HCT116 (cell line): ENCODE measurements around the gene GABPB1. TPM values are rescaled to one million over a fixed set of nuclear protein-coding genes. Genes with fewer than 3 reads are reported as not detected.

Source experiments
- ATAC-seq: fragments of 200-7000 bp; cut with Tn5 transposase; 2 replicates; pipeline ENCODE4 v1.9.1; 2020; ENCODE audit warnings: mild to moderate bottlenecking, moderate library complexity
- BruUV-seq: library from RNA; stranded (reverse); fragments of 400-500 nt; replicated peaks from 2 replicates; lab custom pipeline; 2021; lab: Mats Ljungman, UMichigan
- CTCF ChIA-PET: fragments of 300-600 bp; sonication (Branson Sonifier 250); formaldehyde crosslinking; loops from one replicate; lab custom pipeline; 2021; ENCODE audit warnings: antibody characterized with exemption; lab: Charles Lee
- POLR2A ChIA-PET: fragments of 300-600, 350-600 bp; sonication (Branson Sonifier 250); formaldehyde crosslinking; loops from one replicate; lab custom pipeline; 2021; ENCODE audit warnings: antibody characterized with exemption; lab: Charles Lee
- RAD21 ChIA-PET, 2 experiments: fragments of 300-600 bp; sonication (Branson Sonifier 250); formaldehyde crosslinking; loops; one replicate each; lab custom pipeline; 2023; ENCODE audit warnings: low total read pairs in 2 of 2; ENCODE audit not compliant: uncharacterized antibody in 2 of 2, unreplicated experiment in 2 of 2, low non-redundant PET in 1 of 2; lab: Charles Lee
- DNase-seq: peaks from one replicate; pipeline ENCODE4 v3.0.0-alpha.2; 2010; ENCODE audit warnings: low read depth, low spot score
- H2AFZ ChIP-seq: fragments of 200-600 bp; shearing (Covaris generic), sonication (generic); 2 replicates; pipeline ENCODE4 v1.6.1; 2017; ENCODE audit warnings: low read depth, mixed run types, mixed read lengths, antibody characterized with exemption, low read length; ENCODE audit not compliant: poor library complexity, severe bottlenecking
- H3K27ac ChIP-seq: 2 replicates; pipeline ENCODE4 v1.5.1; 2012; ENCODE audit warnings: low read depth, low read length
- H3K27me3 ChIP-seq: fragments of 200-600 bp; sonication (generic); 2 replicates; pipeline ENCODE4 v1.6.1; 2016; ENCODE audit warnings: mixed run types, low read length, mixed read lengths; ENCODE audit not compliant: insufficient read depth
- H3K36me3 ChIP-seq, 2 experiments: fragments of 200-500 bp in 1 of 2; fragments of 200-600 bp in 1 of 2; sonication (Bioruptor generic) in 1 of 2; sonication (generic) in 1 of 2; 2 replicates each; pipeline versions ENCODE4 v1.5.1 to v1.6.1; 2014 to 2016; ENCODE audit warnings: low read length in 2 of 2, inconsistent platforms in 1 of 2, mixed read lengths in 1 of 2, mixed run types in 1 of 2; ENCODE audit not compliant: insufficient read depth in 2 of 2, control insufficient read depth in 1 of 2
- H3K4me1 ChIP-seq, 2 experiments: fragments of 200-600 bp in 1 of 2; sonication (generic) in 1 of 2; 2 replicates each; pipeline versions ENCODE4 v1.5.1 to v1.6.1; 2012 to 2017; ENCODE audit warnings: low read length in 2 of 2, inconsistent platforms in 1 of 2, mild to moderate bottlenecking in 1 of 2, mixed read lengths in 1 of 2, mixed run types in 1 of 2, moderate library complexity in 1 of 2; ENCODE audit not compliant: insufficient read depth in 2 of 2, control insufficient read depth in 1 of 2
- H3K4me2 ChIP-seq: fragments of 200-600 bp; sonication (generic); 2 replicates; pipeline ENCODE4 v1.6.1; 2017; ENCODE audit warnings: mixed run types, low read length, mixed read lengths
- H3K4me3 ChIP-seq, 2 experiments: fragments of 200-600 bp in 1 of 2; sonication (generic) in 1 of 2; replicated peaks in 1 of 2; 2 replicates each; pipeline ENCODE4 v1.5.1; 2011 to 2016; ENCODE audit warnings: low read length in 2 of 2, control low read depth in 1 of 2, low read depth in 1 of 2, mild to moderate bottlenecking in 1 of 2, mixed read lengths in 1 of 2, mixed run types in 1 of 2
- H3K79me2 ChIP-seq: fragments of 200-600 bp; sonication (generic); 2 replicates; pipeline ENCODE4 v1.6.1; 2017; ENCODE audit warnings: mild to moderate bottlenecking, mixed run types, low read length, moderate library complexity, mixed read lengths; ENCODE audit not compliant: insufficient read depth
- H3K9ac ChIP-seq: fragments of 200-600 bp; sonication (generic); 2 replicates; pipeline ENCODE4 v1.6.1; 2016; ENCODE audit warnings: low read length, mixed read lengths
- H3K9me2 ChIP-seq: fragments of 200-600 bp; sonication (generic), shearing (Covaris generic); 2 replicates; pipeline ENCODE4 v1.6.1; 2017; ENCODE audit warnings: mixed run types, mild to moderate bottlenecking, moderate library complexity; ENCODE audit not compliant: insufficient read depth
- H3K9me3 ChIP-seq, 2 experiments: fragments of 200-500 bp in 1 of 2; fragments of 200-600 bp in 1 of 2; sonication (Bioruptor generic) in 1 of 2; sonication (generic) in 1 of 2; 2 replicates each; pipeline ENCODE4 v1.6.1; 2014 to 2017; ENCODE audit warnings: low read length in 2 of 2, mixed read lengths in 2 of 2, inconsistent platforms in 1 of 2, low read depth in 1 of 2, mild to moderate bottlenecking in 1 of 2, mixed run types in 1 of 2, moderate library complexity in 1 of 2; ENCODE audit not compliant: control insufficient read depth in 1 of 2, insufficient read depth in 1 of 2
- H4K20me1 ChIP-seq: fragments of 200-600 bp; sonication (generic), shearing (Covaris generic); 2 replicates; pipeline ENCODE4 v1.6.1; 2017; ENCODE audit warnings: mixed run types, mild to moderate bottlenecking, moderate library complexity; ENCODE audit not compliant: insufficient read depth
- ATF3 ChIP-seq: IDR thresholded peaks from 2 replicates; pipeline ENCODE4 v1.6.1; 2012
- CBX3 ChIP-seq: IDR thresholded peaks from 2 replicates; pipeline ENCODE4 v1.6.1; 2012; ENCODE audit warnings: low read depth
- EGR1 ChIP-seq: IDR thresholded peaks from 2 replicates; pipeline ENCODE4 v1.6.1; 2012; ENCODE audit warnings: low read depth
- ELF1 ChIP-seq: IDR thresholded peaks from 2 replicates; pipeline ENCODE4 v1.6.1; 2012; ENCODE audit warnings: low read depth, borderline replicate concordance
- EZH2 ChIP-seq: fragments of 200-600 bp; sonication (generic); IDR thresholded peaks from 2 replicates; pipeline ENCODE4 v1.6.1; 2017; ENCODE audit warnings: antibody characterized with exemption, mixed run types
- FOSL1 ChIP-seq: IDR thresholded peaks from 2 replicates; pipeline ENCODE4 v1.6.1; 2012; ENCODE audit warnings: low read depth
- JUND ChIP-seq: IDR thresholded peaks from 2 replicates; pipeline ENCODE4 v1.6.1; 2012
- MAX ChIP-seq: IDR thresholded peaks from 2 replicates; pipeline ENCODE4 v1.6.1; 2012
- POLR2A ChIP-seq: IDR thresholded peaks from 2 replicates; pipeline ENCODE4 v1.7.0; 2011; ENCODE audit warnings: borderline replicate concordance; ENCODE audit not compliant: insufficient read depth, insufficient read length; ENCODE audit errors: extremely low read depth
- RAD21 ChIP-seq: IDR thresholded peaks from 2 replicates; pipeline ENCODE4 v1.6.1; 2012; ENCODE audit warnings: low read depth, mild to moderate bottlenecking
- REST ChIP-seq: IDR thresholded peaks from 2 replicates; pipeline ENCODE4 v1.6.1; 2012; ENCODE audit warnings: low read depth
- SRF ChIP-seq: IDR thresholded peaks from 2 replicates; pipeline ENCODE4 v1.6.1; 2012; ENCODE audit warnings: low read depth
- TCF7L2 ChIP-seq: IDR thresholded peaks from 2 replicates; pipeline ENCODE4 v1.7.0; 2011; ENCODE audit warnings: borderline replicate concordance, inconsistent platforms; ENCODE audit not compliant: insufficient read depth, insufficient read length; ENCODE audit errors: extremely low read depth
- YY1 ChIP-seq: IDR thresholded peaks from 2 replicates; pipeline ENCODE4 v1.6.1; 2011; ENCODE audit warnings: low read length, low read depth, moderate library complexity, mild to moderate bottlenecking; ENCODE audit not compliant: insufficient replicate concordance; ENCODE audit errors: extremely low read depth
- ZFX ChIP-seq: fragments of 450-650 bp; IDR thresholded peaks from 2 replicates; pipeline ENCODE4 v1.6.1; 2017
- intact Hi-C: fragments of 100-400 bp; cut with micrococcal nuclease; formaldehyde crosslinking; loops from 2 replicates; pipeline ENCODE4 v1.10.0; 2022
- total RNA-seq: library from RNA; stranded (reverse); gene quantifications from one replicate; pipeline ENCODE4 v1.2.1, GENCODE V29; 2021; ENCODE audit not compliant: unreplicated experiment
- TF ChIP-seq, protein P1 (sequence below), 3 experiments: fragments of 200-600 bp in 1 of 3; sonication (generic) in 1 of 3; IDR thresholded peaks in 2 of 3; conservative IDR thresholded peaks in 1 of 3; 2 replicates each; pipeline ENCODE4 v1.5.1; 2012 to 2017; ENCODE audit warnings: low read depth in 2 of 3, low read length in 2 of 3, antibody characterized with exemption in 1 of 3, borderline replicate concordance in 1 of 3, control low read depth in 1 of 3, mild to moderate bottlenecking in 1 of 3, mixed read lengths in 1 of 3, mixed run types in 1 of 3, moderate library complexity in 1 of 3; ENCODE audit not compliant: insufficient read depth in 1 of 3

Gene GABPB1
- total RNA-seq, 1 experiment from 2014 or later: 20.1 TPM

GRCh38 chr15:50265620-50266019 lies 89.4 kb downstream of the GABPB1 start, which contains the start of gene HDC:
Gene HDC (minus strand): TSS chr15:50265726. CDS start chr15:50265623, 103 bp downstream.
- Histone ChIP-seq H3K4me1 (no peaks in the 10 kb centered on the region), H2AFZ (no peak within 1 kb of the TSS), H3K9ac (no peak within 1 kb of the TSS), H3K9me3 (no peaks in the 10 kb centered on the region), H4K20me1 (no peaks in the 10 kb centered on the region), H3K4me3 (no peak within 1 kb of the TSS), H3K27me3 (peaks cover 6% of the 10 kb centered on the region; the same call in 1 of the 2 replicates), H3K9me2 (no peaks in the 10 kb centered on the region), H3K36me3 (no peaks in the 10 kb centered on the region), H3K4me2 (no peak within 1 kb of the TSS), H3K79me2 (no peaks in the 10 kb centered on the region), H3K27ac (no peak within 1 kb of the TSS)
- no TSS peak for BruUV-seq
- ATAC-seq: no peak
- ChIA-PET CTCF (no interaction called here), RAD21 (no interaction called here), POLR2A (no interaction called here)
- no peak for DNase-seq
- TF ChIP-seq POLR2A: no peak
- no peak for TF ChIP-seq CBX3
- TF ChIP-seq, protein P1, sequence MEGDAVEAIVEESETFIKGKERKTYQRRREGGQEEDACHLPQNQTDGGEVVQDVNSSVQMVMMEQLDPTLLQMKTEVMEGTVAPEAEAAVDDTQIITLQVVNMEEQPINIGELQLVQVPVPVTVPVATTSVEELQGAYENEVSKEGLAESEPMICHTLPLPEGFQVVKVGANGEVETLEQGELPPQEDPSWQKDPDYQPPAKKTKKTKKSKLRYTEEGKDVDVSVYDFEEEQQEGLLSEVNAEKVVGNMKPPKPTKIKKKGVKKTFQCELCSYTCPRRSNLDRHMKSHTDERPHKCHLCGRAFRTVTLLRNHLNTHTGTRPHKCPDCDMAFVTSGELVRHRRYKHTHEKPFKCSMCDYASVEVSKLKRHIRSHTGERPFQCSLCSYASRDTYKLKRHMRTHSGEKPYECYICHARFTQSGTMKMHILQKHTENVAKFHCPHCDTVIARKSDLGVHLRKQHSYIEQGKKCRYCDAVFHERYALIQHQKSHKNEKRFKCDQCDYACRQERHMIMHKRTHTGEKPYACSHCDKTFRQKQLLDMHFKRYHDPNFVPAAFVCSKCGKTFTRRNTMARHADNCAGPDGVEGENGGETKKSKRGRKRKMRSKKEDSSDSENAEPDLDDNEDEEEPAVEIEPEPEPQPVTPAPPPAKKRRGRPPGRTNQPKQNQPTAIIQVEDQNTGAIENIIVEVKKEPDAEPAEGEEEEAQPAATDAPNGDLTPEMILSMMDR (IDR thresholded peaks at IDR 0.05 in 2 of 3, conservative IDR thresholded peaks at IDR 0.05 in 1 of 3; ENCODE audit: borderline replicate concordance in 1 of 3, insufficient read depth in 1 of 3, low read depth in 2 of 3, low read length in 2 of 3): no peak
- no peak for TF ChIP-seq MAX
- no peak for TF ChIP-seq EZH2
- TF ChIP-seq ATF3: no peak
- TF ChIP-seq EGR1: no peak
- TF ChIP-seq SRF: no peak
- TF ChIP-seq REST: no peak
- TF ChIP-seq ELF1: no peak
- no peak for TF ChIP-seq ZFX
- no peak for TF ChIP-seq YY1
- no peak for TF ChIP-seq RAD21
- TF ChIP-seq JUND: no peak
- TF ChIP-seq TCF7L2: no peak
- no peak for TF ChIP-seq FOSL1
- intact Hi-C loops: no loop called here
